Breast epithelium (tissue), 4 donors: ENCODE data around the gene CEPT1. TPM values are rescaled to one million over a fixed set of nuclear protein-coding genes. Genes with fewer than 3 reads are reported as not detected.

Experiments
- DNase-seq, 2 donors: peaks; one replicate each; pipeline ENCODE4 v3.0.0-alpha.2; 2019; ENCODE audit warnings: low spot score in 2 of 2
- H3K27ac ChIP-seq, 2 donors: fragments of 200-600 bp; sonication (generic) in 1 of 2; one replicate each; pipeline ENCODE4 v1.5.1; 2016 to 2019; ENCODE audit warnings: mild to moderate bottlenecking in 1 of 2
- H3K27me3 ChIP-seq, 2 donors: fragments of 200-600 bp; sonication (generic) in 1 of 2; one replicate each; pipeline versions ENCODE4 v1.5.1 to v1.6.0; 2017 to 2019; ENCODE audit warnings: control low read depth in 1 of 2, mild to moderate bottlenecking in 1 of 2
- H3K36me3 ChIP-seq: fragments of 200-600 bp; one replicate; pipeline ENCODE4 v1.5.1; 2019
- H3K4me1 ChIP-seq, 2 donors: fragments of 200-600 bp; sonication (generic); one replicate each; pipeline ENCODE4 v1.5.1; 2016 to 2019; ENCODE audit warnings: control low read depth in 1 of 2
- H3K4me3 ChIP-seq, 3 donors: fragments of 200-600 bp; sonication (generic); 1 replicate in 2 of 3; 2 replicates in 1 of 3; pipeline ENCODE4 v1.5.1; 2016 to 2019; ENCODE audit warnings: mild to moderate bottlenecking in 3 of 3, moderate library complexity in 2 of 3
- H3K9me3 ChIP-seq, 2 donors: fragments of 200-600 bp; sonication (generic) in 1 of 2; one replicate each; pipeline ENCODE4 v1.5.1; 2016 to 2019; ENCODE audit warnings: control low read depth in 1 of 2
- POLR2A ChIP-seq: fragments of 450-650 bp; IDR thresholded peaks from one replicate; pipeline ENCODE4 v1.6.1; 2016; ENCODE audit warnings: antibody characterized with exemption, mild to moderate bottlenecking, moderate library complexity
- POLR2AphosphoS5 ChIP-seq, 3 donors: sonication (generic); formaldehyde crosslinking; IDR thresholded peaks; one replicate each; pipeline ENCODE4 v1.6.1; 2017; ENCODE audit warnings: antibody characterized with exemption in 3 of 3
- intact Hi-C: fragments of 100-400 bp; cut with DNase I; formaldehyde crosslinking; loops from one replicate; pipeline ENCODE4 v1.15.1; 2023; ENCODE audit warnings: low total_unique reads
- total RNA-seq, 3 donors: library from RNA; depleted of rRNA; stranded (reverse); fragments of >200 nt; gene quantifications; one replicate each; pipeline ENCODE4 v1.1.0, GENCODE V29; 2016
- TF ChIP-seq, protein P1 (sequence below), 3 donors: fragments of 450-650 bp; IDR thresholded peaks; one replicate each; pipeline ENCODE4 v1.5.1; 2016 to 2017; ENCODE audit warnings: antibody characterized with exemption in 3 of 3, mild to moderate bottlenecking in 3 of 3, moderate library complexity in 3 of 3

The CEPT1 gene
- total RNA-seq, 3 donors from 2014 or later = 49.8 to 67.7 (median 62.5) TPM

DNA sequence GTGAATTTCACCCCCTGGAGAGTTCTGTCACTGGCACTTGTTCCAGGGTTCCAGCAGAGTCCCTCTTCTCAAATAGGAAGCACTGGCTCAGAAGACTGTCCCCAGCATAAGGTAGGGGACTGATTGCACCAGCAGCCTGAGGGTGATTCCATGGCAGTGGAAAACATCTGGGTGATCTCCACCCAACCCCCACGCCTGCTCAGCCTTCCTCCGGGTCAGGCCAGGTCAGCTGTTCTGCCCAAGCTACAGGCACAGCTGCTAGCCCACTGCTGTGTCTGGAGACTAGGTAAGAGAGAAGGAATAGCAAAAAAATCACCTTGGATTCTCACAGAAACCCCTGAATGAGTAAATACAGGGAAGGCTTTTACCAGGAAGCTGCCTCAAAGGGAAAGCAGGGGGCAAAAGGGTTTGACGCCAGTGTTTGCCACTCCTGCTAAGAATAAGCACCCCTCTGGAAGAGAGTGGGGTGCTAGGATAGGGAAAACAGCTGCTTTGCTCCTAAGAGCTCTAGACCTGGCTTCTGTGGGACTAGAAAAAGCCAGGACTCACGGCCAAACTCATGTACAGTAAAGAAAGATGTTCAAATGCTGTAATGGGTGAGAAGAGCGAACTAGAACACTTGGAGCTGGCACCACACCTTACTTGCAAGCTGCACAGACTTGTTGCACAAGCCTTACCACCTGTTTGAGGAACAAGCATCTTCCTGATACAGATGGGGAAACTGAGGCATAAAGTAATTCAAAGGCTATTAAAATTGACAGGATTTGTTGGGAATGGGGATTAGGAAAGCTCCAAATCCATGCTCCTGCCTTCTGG is 61.5 kb downstream of the CEPT1 start:
- H3K4me3 ChIP-seq = no peak overlapping the region
- no peak for DNase-seq
- H3K27me3 ChIP-seq = no peaks in the 10 kb centered on the region
- H3K36me3 ChIP-seq = no peaks in the 10 kb centered on the region
- no peaks in the 10 kb centered on the region for H3K9me3 ChIP-seq
- H3K4me1 ChIP-seq = peaks cover 6 to 11% of the 10 kb centered on the region in 2 donors
- H3K27ac ChIP-seq = peak overlapping the region; percentile 86 to 96
- TF ChIP-seq POLR2AphosphoS5 (IDR thresholded peaks at IDR 0.05) (no peak), POLR2A (no peak)
- TF ChIP-seq, protein P1, sequence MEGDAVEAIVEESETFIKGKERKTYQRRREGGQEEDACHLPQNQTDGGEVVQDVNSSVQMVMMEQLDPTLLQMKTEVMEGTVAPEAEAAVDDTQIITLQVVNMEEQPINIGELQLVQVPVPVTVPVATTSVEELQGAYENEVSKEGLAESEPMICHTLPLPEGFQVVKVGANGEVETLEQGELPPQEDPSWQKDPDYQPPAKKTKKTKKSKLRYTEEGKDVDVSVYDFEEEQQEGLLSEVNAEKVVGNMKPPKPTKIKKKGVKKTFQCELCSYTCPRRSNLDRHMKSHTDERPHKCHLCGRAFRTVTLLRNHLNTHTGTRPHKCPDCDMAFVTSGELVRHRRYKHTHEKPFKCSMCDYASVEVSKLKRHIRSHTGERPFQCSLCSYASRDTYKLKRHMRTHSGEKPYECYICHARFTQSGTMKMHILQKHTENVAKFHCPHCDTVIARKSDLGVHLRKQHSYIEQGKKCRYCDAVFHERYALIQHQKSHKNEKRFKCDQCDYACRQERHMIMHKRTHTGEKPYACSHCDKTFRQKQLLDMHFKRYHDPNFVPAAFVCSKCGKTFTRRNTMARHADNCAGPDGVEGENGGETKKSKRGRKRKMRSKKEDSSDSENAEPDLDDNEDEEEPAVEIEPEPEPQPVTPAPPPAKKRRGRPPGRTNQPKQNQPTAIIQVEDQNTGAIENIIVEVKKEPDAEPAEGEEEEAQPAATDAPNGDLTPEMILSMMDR (IDR thresholded peaks at IDR 0.05) = no peak
- intact Hi-C loops = no loop called here

DNA sequence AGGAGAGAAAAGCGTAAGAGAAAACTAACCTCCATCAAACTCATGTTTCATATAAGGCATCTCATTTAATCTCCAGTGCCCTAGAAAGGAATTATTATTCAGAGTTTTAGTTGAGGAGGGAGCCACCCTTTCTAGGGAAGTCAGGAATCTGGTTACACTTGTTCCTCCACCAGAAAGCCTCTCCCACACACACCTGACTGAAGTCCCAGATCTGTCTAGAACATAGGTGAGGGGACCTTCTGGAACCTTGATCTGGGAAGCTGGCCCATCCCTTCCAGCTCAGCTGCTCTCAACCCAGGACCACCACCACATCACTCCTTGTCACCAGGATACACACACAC is 62.3 kb downstream of the CEPT1 start:
- Histone ChIP-seq H3K36me3 (no peaks in the 10 kb centered on the region), H3K4me3 (peak overlapping the region in 1 of 3 donors; percentile 96), H3K4me1 (peaks cover 6 to 11% of the 10 kb centered on the region in 2 donors), H3K27ac (peak overlapping the region; percentile 96 to 98), H3K27me3 (no peaks in the 10 kb centered on the region), H3K9me3 (no peaks in the 10 kb centered on the region)
- TF ChIP-seq POLR2A = no peak
- TF ChIP-seq, protein P1 (IDR thresholded peaks at IDR 0.05) = no peak
- no peak for TF ChIP-seq POLR2AphosphoS5 (IDR thresholded peaks at IDR 0.05)
- intact Hi-C loops = no loop called here
- DNase-seq = no peak

DNA sequence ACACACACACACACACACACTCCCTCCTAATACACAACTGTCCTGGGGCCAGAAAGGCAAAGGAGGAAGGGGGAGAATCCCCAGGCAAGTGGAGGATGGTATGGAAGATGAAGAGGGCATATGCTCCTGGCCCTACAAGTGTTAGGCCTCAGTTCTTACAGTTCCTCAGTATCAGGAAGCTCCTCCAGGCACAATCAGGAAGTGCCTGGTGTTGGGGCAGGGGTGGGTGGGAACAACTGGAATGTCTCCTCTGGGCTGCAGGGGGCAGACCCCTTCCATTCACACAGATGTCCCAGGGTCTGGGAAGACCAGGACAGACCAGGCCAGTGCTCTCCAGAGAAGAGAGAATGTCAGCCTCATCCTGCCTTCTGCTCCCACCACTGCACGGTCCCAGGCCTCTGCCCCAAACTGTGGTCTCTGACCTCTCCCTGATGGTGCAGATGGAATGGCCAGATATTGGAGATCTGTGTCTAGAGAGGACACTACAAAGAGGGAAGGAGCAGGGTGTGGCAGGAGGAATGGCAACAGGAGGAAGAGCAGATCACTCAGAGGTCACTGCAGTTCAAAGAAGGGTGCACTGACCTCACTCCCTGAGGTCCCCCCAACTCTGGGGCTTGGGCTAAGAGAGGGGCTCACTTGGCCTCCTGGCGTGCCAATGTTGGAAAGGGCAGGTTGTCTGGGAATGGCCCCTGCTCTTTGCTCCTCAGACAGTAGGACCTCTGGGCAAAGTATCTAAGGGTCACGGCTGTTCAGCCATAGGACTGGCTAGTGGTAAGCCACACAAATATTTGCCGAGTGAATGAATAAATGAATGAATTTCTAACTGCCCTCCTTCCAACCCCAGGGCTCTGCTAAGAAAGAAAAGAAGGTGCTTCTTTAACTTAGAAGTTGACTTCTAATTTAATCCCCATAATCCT is 62.9 kb downstream of the CEPT1 start:
- no peak for DNase-seq
- H3K4me3 ChIP-seq = peak overlapping the region; percentile 58 to 96 (median 76)
- intact Hi-C loops = no loop called here

DNA sequence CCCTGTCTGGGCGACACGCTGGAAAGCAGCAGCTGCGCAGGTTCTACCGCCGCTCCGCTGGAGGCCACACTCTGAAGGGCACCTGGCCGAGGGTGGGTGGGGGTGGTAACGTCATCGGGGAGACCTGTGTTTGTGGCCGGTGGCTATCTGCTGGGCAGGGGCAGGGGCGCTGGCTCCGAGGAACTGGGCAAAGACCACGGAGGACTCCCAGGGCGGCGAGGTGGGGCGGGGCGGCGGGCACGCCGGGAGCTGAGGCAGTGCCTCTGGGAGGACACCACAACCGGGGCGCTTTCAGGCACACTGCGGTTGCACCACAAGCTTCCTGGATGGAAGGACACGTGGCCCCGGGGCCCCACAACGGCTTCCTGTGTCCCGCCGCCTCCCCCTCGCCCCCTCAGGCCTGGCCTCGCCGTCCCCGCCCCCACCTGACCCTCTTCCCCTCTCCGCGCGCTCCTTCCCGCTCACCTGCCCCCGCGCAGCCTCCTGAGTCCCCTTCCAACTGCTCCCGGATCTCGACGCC is 63.7 kb downstream of the CEPT1 start:
- DNase-seq = peak; percentile 75
- TF ChIP-seq POLR2A (no peak), POLR2AphosphoS5 (IDR thresholded peaks at IDR 0.05) (no peak)
- TF ChIP-seq, protein P1 (IDR thresholded peaks at IDR 0.05) = no peak
- Histone ChIP-seq H3K4me3 (peak overlapping the region; percentile 58 to 96 (median 76)), H3K36me3 (no peaks in the 10 kb centered on the region), H3K4me1 (peaks cover 6 to 11% of the 10 kb centered on the region in 2 donors), H3K9me3 (no peaks in the 10 kb centered on the region), H3K27ac (peak overlapping the region; percentile 96 to 98), H3K27me3 (no peaks in the 10 kb centered on the region)
- intact Hi-C loops = no loop called here

More for the DNA sequence above, 62.9 kb downstream of the CEPT1 start:
- Histone ChIP-seq H3K27ac (peak overlapping the region; percentile 96 to 98), H3K9me3 (no peaks in the 10 kb centered on the region), H3K4me1 (peaks cover 6 to 11% of the 10 kb centered on the region in 2 donors), H3K27me3 (no peaks in the 10 kb centered on the region), H3K36me3 (no peaks in the 10 kb centered on the region)
- TF ChIP-seq, protein P1 (IDR thresholded peaks at IDR 0.05) = no peak
- TF ChIP-seq POLR2AphosphoS5 (IDR thresholded peaks at IDR 0.05) (no peak), POLR2A (no peak)
